ENCODE results near the gene LRRC38. TPM values are rescaled to one million over a fixed set of nuclear protein-coding genes. Genes with fewer than 3 reads are reported as not detected.

Gene LRRC38
- total RNA-seq, 1 donor from 2014 or later, result 0.33 TPM

DNA sequence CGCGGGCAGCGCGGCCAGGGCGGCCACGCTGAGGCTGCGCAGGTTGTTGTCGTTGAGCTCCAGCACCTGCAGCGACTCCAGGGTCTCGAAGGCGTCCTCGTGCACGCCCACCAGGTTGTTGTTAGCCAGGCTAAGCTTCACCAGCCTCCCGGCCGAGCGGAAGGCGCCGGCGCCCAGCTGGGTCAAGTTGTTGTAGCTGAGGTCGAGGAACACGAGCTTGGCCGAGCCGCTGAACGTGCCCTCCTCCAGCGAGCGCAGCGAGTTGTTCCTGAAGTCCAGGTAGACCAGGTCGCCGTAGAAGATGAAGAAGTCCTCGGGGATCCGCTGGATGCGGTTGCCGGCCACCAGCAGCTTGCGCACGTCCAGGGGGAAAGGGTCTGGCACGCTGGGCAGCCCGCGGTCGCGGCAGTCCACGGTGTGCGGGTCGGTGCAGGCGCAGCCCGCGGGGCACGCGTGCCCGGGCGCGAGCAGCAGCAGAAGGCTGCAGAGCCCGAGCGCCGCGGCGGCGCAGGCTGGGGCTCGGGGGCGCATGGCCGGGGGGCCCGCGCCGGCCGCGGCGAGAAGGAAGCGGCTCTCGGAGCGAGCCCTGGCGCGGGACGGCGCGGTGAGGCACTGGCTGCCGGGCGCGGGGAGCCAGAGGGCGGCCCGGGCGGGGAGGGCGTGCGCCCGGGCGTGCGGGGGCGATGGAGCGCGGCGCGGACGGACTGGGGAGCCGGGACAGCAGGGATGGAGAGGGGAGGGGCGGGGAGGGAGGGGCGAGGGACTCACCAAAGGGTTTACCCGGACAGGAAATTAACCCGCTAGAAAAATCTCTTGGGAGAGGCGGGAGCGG lies 524 bp downstream of the LRRC38 start:
- no peak for TF ChIP-seq CTCF (IDR thresholded peaks at IDR 0.05; ENCODE audit: insufficient read depth, low read length, poor library complexity, severe bottlenecking)
- Histone ChIP-seq H3K27me3 (ENCODE audit: control insufficient read depth, insufficient read depth, low read length) (peaks cover 42% of the 10 kb centered on the region), H3K4me3 (ENCODE audit: low read depth, low read length) (no peak overlapping the region), H3K36me3 (ENCODE audit: control insufficient read depth, insufficient read depth, low read length) (no peaks in the 10 kb centered on the region)
- no peak for DNase-seq (ENCODE audit: low read depth)

- Histone ChIP-seq H3K27me3 (ENCODE audit: control insufficient read depth, insufficient read depth, low read length) (peaks cover 42% of the 10 kb centered on the region), H3K4me3 (ENCODE audit: low read depth, low read length) (no peak overlapping the region), H3K36me3 (ENCODE audit: control insufficient read depth, insufficient read depth, low read length) (no peaks in the 10 kb centered on the region)
- TF ChIP-seq CTCF (IDR thresholded peaks at IDR 0.05; ENCODE audit: insufficient read depth, low read length, poor library complexity, severe bottlenecking), result no peak
- no peak for DNase-seq (ENCODE audit: low read depth)
These were observed 1.3 kb downstream of the LRRC38 start for GRCh38 chr1:13512472-13512871.

GRCh38 chr1:13510499-13510898 lies 3.3 kb downstream of the LRRC38 start:
- H3K36me3 ChIP-seq (ENCODE audit: control insufficient read depth, insufficient read depth, low read length), result no peaks in the 10 kb centered on the region
- no peak for DNase-seq (ENCODE audit: low read depth)
- peaks cover 38% of the 10 kb centered on the region for H3K27me3 ChIP-seq (ENCODE audit: control insufficient read depth, insufficient read depth, low read length)
- H3K4me3 ChIP-seq (ENCODE audit: low read depth, low read length), result no peak overlapping the region
- no peak for TF ChIP-seq CTCF (IDR thresholded peaks at IDR 0.05; ENCODE audit: insufficient read depth, low read length, poor library complexity, severe bottlenecking)

DNA sequence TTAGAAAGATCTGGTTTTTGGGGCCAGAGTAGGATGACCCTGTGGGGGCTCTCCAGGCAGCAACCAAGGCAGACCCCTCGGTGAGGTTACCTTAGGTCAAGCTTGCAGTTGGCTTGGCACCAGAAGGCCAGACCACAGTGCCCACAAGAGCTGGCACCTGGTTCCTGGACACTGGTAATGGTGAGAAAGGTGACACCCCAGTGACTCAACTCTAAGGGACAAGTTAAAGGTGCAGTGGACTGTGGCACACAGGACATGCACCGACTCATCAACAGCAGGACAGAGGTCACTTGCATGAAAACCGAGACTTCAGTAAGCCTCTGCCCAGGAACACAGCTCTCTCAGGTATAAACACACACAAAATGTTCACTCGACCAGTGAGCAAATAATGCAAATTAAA lies 6.7 kb downstream of the LRRC38 start:
- Histone ChIP-seq H3K4me3 (ENCODE audit: low read depth, low read length) (no peak overlapping the region), H3K36me3 (ENCODE audit: control insufficient read depth, insufficient read depth, low read length) (no peaks in the 10 kb centered on the region), H3K27me3 (ENCODE audit: control insufficient read depth, insufficient read depth, low read length) (peaks cover 8% of the 10 kb centered on the region)
- TF ChIP-seq CTCF (IDR thresholded peaks at IDR 0.05; ENCODE audit: insufficient read depth, low read length, poor library complexity, severe bottlenecking), result no peak
- DNase-seq (ENCODE audit: low read depth), result no peak

DNA sequence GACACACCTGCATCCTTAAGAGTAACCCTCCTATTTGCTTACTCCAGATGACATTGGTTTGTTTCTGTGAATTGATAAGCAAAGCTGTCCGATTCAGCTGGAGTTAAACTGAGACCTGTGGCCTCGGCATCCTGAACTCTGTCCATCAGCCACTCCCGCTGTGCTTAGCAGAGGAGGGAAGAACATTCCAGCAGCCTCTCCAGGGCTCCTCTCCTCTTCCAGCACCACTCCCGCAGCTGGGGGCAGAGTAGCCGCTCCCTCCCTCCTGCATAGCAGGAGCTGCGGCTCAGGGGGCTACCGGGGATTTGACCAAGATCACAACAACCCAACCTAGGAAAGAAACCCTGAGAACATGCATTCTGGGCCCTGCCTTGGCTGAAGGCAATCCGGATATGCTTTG lies 8.8 kb downstream of the LRRC38 start:
- Histone ChIP-seq H3K36me3 (ENCODE audit: control insufficient read depth, insufficient read depth, low read length) (no peaks in the 10 kb centered on the region), H3K27me3 (ENCODE audit: control insufficient read depth, insufficient read depth, low read length) (no peaks in the 10 kb centered on the region), H3K4me3 (ENCODE audit: low read depth, low read length) (no peak overlapping the region)
- no peak for DNase-seq (ENCODE audit: low read depth)
- no peak for TF ChIP-seq CTCF (IDR thresholded peaks at IDR 0.05; ENCODE audit: insufficient read depth, low read length, poor library complexity, severe bottlenecking)

DNA sequence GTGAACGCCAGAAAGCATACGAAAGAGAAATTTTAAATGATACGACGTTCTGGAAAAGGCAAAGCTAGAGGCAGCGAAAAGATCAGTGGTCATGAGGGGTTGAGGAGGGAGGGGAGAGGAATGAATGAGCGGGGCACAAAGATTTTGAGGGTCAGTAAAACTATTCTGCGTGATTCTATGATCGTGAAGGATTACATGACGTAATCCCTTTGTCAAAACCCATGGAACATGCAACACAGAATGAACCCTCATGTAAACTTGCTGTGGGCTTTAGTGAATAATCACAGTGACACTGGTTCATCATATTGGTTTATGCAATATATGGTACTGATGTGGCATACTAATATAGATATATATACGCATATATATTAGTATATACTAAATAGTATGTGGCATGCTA lies 13.0 kb downstream of the LRRC38 start:
- no peaks in the 10 kb centered on the region for H3K27me3 ChIP-seq (ENCODE audit: control insufficient read depth, insufficient read depth, low read length)
- H3K36me3 ChIP-seq (ENCODE audit: control insufficient read depth, insufficient read depth, low read length), result no peaks in the 10 kb centered on the region
- H3K4me3 ChIP-seq (ENCODE audit: low read depth, low read length), result no peak overlapping the region
- no peak for DNase-seq (ENCODE audit: low read depth)
- no peak for TF ChIP-seq CTCF (IDR thresholded peaks at IDR 0.05; ENCODE audit: insufficient read depth, low read length, poor library complexity, severe bottlenecking)

Data from kidney epithelial cell (primary cell).